HL-60 (cell line): ENCODE measurements around the gene AKAP6.

ENCODE experiments used
- GABPA ChIP-seq: IDR thresholded peaks from 2 replicates; pipeline ENCODE4 v1.6.1; 2012; ENCODE audit warnings: low read depth
- POLR2AphosphoS5 ChIP-seq: IDR thresholded peaks from 2 replicates; pipeline ENCODE4 v1.6.1; 2012; ENCODE audit warnings: low read depth
- REST ChIP-seq: IDR thresholded peaks from 2 replicates; pipeline ENCODE4 v1.6.1; 2012; ENCODE audit warnings: low read depth; ENCODE audit not compliant: insufficient replicate concordance
- SPI1 ChIP-seq: IDR thresholded peaks from 2 replicates; pipeline ENCODE4 v1.6.1; 2012; ENCODE audit warnings: low read depth, mild to moderate bottlenecking, borderline replicate concordance
- TF ChIP-seq, protein P1 (sequence below): IDR thresholded peaks from one replicate; pipeline ENCODE4 v1.5.1; 2011; ENCODE audit warnings: low read length, control low read depth, inconsistent platforms; ENCODE audit not compliant: insufficient read depth

- TF ChIP-seq, protein P1, sequence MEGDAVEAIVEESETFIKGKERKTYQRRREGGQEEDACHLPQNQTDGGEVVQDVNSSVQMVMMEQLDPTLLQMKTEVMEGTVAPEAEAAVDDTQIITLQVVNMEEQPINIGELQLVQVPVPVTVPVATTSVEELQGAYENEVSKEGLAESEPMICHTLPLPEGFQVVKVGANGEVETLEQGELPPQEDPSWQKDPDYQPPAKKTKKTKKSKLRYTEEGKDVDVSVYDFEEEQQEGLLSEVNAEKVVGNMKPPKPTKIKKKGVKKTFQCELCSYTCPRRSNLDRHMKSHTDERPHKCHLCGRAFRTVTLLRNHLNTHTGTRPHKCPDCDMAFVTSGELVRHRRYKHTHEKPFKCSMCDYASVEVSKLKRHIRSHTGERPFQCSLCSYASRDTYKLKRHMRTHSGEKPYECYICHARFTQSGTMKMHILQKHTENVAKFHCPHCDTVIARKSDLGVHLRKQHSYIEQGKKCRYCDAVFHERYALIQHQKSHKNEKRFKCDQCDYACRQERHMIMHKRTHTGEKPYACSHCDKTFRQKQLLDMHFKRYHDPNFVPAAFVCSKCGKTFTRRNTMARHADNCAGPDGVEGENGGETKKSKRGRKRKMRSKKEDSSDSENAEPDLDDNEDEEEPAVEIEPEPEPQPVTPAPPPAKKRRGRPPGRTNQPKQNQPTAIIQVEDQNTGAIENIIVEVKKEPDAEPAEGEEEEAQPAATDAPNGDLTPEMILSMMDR = no peak
- no peak for TF ChIP-seq GABPA
- no peak for TF ChIP-seq POLR2AphosphoS5
- no peak for TF ChIP-seq REST
- no peak for TF ChIP-seq SPI1
Observed at GRCh38 chr14:32337759-32338158, 8.7 kb downstream of the AKAP6 start.
